Myocyte (in vitro differentiated cells): ENCODE results near the gene ZNF284. TPM values are rescaled to one million over a fixed set of nuclear protein-coding genes. Genes with fewer than 3 reads are reported as not detected.
"Not testable (repeated sequence)": the region's sequence is repeated elsewhere in the genome, so short reads cannot be mapped to it uniquely, and the experiment has no call there.

ENCODE experiments used
- DNase-seq: peaks from one replicate; pipeline ENCODE4 v3.0.0-alpha.2; 2012; ENCODE audit warnings: low read depth
- total RNA-seq: library from RNA; depleted of rRNA; stranded (reverse); fragments of >200 nt; gene quantifications from 2 replicates; pipeline ENCODE4 v1.2.3, GENCODE V29; 2014

Gene ZNF284
- total RNA-seq, 1 donor from 2014 or later = 3.0 TPM

- DNase-seq = no peak
These were observed 37.5 kb downstream of the ZNF284 start for GRCh38 chr19:44109458-44109857.

- DNase-seq = peak; percentile 53
These were observed 40.0 kb downstream of the ZNF284 start for GRCh38 chr19:44111910-44112463.

- DNase-seq = no peak
These were observed 40.8 kb downstream of the ZNF284 start for GRCh38 chr19:44112802-44113137.

GRCh38 chr19:44113138-44113783, 41.3 kb downstream of the ZNF284 start, which contains the start of gene ZNF225:
Gene ZNF225 (plus strand): TSS chr19:44113399. CDS start chr19:44115828, 2,429 bp downstream.
- DNase-seq = peak; percentile 100

- no peak for DNase-seq
These were observed 41.9 kb downstream of the ZNF284 start for GRCh38 chr19:44113784-44114390.

- DNase-seq = not testable (repeated sequence)
These were observed 49.2 kb downstream of the ZNF284 start for GRCh38 chr19:44121162-44121561.

GRCh38 chr19:44131955-44132354, 60.0 kb downstream of the ZNF284 start:
- DNase-seq = no peak

Other genes with a start within 250 kb of the ZNF284 start
- gene ZNF283, start 244.8 kb upstream of the ZNF284 start, total RNA-seq = 14.4 and 27.3 TPM in 2 replicates
- gene ZNF404, start 188.2 kb upstream of the ZNF284 start, total RNA-seq = 0.47 and 2.0 TPM in 2 replicates
- 13.0 and 13.2 TPM in 2 replicates for gene ZNF45, start 136.9 kb upstream of the ZNF284 start, total RNA-seq
- 3.8 and 5.5 TPM in 2 replicates for gene ZNF221, start 120.9 kb upstream of the ZNF284 start, total RNA-seq
- 7.3 and 11.8 TPM in 2 replicates for gene ZNF155, start 88.0 kb upstream of the ZNF284 start, total RNA-seq
- 3.0 and 3.6 TPM in 2 replicates for gene ZNF230, start 69.2 kb upstream of the ZNF284 start, total RNA-seq
- 3.0 and 5.6 TPM in 2 replicates for gene ZNF222, start 46.8 kb upstream of the ZNF284 start, total RNA-seq
- 3.9 and 5.8 TPM in 2 replicates for gene ZNF223, start 20.1 kb upstream of the ZNF284 start, total RNA-seq
- gene ZNF224, start 22.2 kb downstream of the ZNF284 start, total RNA-seq = 11.7 and 19.4 TPM in 2 replicates
- 4.9 and 5.7 TPM in 2 replicates for gene ZNF225, start 41.2 kb downstream of the ZNF284 start, total RNA-seq
- 15.5 and 16.9 TPM in 2 replicates for gene ZNF234, start 69.4 kb downstream of the ZNF284 start, total RNA-seq
- gene ZNF226, start 92.9 kb downstream of the ZNF284 start, total RNA-seq = 18.9 and 23.2 TPM in 2 replicates
- 15.9 and 19.1 TPM in 2 replicates for gene ZNF227, start 140.4 kb downstream of the ZNF284 start, total RNA-seq
- gene ZNF233, start 187.7 kb downstream of the ZNF284 start, total RNA-seq = 0.10 and 0.21 TPM in 2 replicates
- 4.8 and 6.3 TPM in 2 replicates for gene ZNF235, start 232.9 kb downstream of the ZNF284 start, total RNA-seq